NCI-H1417 treated with DMSO at 0.1 percent for 48 hours (cell line): ENCODE data around the gene KCNJ5.
"Not testable (repeated sequence)": the region's sequence is repeated elsewhere in the genome, so short reads cannot be mapped to it uniquely, and the experiment has no call there.

Experiments
- DNase-seq: peaks from one replicate; lab custom pipeline; 2025; lab: John Stamatoyannopoulos, UW

The KCNJ5 gene

GRCh38 chr11:128913806-128914205 is 22.6 kb downstream of the KCNJ5 start:
- DNase-seq = no peak

DNA sequence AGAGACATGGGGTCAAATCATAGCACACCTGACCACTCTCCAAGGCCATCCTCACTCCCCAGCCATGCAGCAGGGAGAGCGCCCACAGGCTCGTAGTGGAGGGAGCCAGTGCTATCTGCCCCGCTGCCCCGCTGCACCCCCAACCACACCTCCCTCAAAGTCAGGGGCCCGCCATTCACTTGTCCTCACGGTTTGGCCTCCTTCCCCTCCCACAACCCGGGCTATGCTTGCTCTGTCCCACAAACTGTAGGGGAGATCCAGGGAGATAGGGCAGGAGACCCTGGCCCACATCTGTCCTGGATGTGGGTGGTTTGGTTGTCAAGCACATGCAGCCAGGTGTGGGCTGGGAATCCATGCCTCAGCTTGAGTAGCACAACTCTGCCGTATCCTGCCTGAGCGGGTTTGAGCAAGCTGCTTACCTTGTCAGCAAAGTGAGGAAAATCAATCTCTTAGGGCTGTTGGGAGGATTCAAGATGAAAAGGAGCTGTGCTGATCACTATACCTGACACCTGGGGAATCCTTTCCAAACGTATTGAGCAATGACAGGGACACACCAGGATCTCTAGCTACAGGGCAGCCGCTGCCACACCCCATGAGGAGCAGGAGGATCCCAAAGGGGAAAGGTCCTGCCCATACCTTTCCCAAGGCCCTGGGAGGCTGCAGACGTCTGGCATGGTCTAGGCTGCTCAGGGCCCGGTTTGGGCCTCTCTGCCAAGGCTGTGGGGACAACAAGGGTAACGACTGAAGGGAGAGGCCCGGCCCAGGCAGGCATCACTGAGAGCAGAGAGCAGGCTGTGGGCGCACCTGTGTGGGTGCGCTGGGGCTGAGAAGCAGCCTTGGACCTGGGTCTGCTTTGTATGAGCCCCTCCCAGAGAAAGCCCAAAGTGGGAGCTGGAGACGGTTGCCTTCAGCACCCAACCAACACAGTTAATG is 23.3 kb downstream of the KCNJ5 start:
- DNase-seq = no peak

DNA sequence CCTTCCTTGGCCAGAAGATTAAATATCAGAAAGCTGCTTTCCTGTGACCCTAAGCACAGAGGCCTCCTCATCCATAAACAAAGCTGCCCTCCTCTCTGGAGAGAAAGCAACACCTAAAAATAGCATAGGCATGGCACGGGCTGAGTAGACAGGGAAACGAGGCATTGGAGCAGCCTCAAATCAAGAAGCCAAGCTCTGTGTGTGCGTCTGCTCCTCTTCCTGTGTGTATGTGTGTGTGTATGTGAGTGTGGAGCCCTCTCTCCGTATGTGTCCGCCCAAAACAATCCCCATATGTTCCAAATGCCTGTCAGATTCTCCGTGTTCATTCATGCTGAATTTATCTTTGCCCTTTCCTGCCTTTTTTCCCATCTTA is 24.0 kb downstream of the KCNJ5 start:
- no peak for DNase-seq

GRCh38 chr11:128916037-128916572 is 24.9 kb downstream of the KCNJ5 start:
- no peak for DNase-seq

DNA sequence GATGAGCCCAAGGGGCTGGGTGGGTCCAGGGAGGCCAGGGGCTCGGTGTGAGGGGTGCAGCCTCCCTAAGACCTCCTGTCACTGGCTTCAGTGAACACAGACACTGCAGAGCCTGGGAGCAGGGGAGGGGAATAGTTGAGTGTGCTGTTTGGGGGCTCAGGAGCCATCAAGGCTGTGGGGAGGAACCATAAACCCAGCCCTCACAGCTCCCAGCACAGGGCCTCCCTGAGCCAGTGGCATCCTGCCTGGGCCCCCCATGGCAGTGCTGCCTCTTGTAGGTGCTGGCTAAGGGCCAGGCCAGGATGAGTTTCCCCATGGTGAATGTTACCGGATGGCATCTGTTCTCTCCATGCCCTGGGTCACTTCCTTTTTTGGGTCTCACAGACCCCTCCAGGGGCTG is 25.5 kb downstream of the KCNJ5 start:
- DNase-seq = no peak

GRCh38 chr11:128917144-128917724 is 26.1 kb downstream of the KCNJ5 start:
- no peak for DNase-seq

GRCh38 chr11:128919216-128919615 is 28.1 kb downstream of the KCNJ5 start:
- no peak for DNase-seq

GRCh38 chr11:128919635-128920034 is 28.5 kb downstream of the KCNJ5 start:
- DNase-seq = not testable (repeated sequence)

GRCh38 chr11:128920666-128921065 is 29.5 kb downstream of the KCNJ5 start:
- DNase-seq = no peak

- DNase-seq = no peak
Measured at GRCh38 chr11:128921793-128922192, 30.6 kb downstream of the KCNJ5 start.

GRCh38 chr11:128924104-128924503 is 32.9 kb downstream of the KCNJ5 start:
- no peak for DNase-seq

GRCh38 chr11:128924510-128925249 is 33.5 kb downstream of the KCNJ5 start:
- no peak for DNase-seq

DNA sequence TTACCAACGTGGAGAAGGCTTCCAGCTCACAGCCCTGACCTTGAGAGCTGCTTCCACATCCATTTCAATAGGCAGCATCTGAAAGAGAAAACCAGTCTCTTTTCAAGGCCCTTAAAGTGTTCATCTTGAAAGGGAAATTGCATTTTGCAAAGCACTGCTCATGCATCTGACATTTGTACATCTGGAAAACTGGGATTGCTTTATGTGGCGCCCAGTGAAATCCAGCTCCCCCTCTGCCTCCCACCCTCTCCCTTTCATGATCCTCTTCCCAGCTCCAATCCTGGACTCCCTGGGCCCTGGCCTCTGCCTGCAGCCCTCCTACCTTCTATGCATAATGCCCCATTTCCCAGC is 34.1 kb downstream of the KCNJ5 start:
- no peak for DNase-seq

DNA sequence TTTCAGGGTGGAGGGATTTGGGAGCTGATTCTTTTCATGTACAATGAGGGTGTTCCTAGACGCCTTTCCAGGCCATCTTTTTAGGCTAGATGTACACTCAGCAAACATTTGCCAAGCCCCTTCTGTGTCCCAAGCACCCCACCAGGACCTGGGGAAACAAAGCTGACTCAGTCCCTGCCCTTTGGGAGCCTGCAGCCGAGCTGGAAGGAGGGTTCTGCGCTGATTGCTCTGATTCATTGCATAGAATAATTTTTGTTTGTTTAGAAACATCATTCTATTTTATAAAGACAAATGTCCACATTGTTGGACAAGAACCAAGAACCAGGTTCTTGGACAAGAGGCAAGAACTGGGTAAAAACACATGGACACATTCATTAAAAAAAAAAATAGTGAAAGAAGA is 34.8 kb downstream of the KCNJ5 start:
- DNase-seq = no peak

DNA sequence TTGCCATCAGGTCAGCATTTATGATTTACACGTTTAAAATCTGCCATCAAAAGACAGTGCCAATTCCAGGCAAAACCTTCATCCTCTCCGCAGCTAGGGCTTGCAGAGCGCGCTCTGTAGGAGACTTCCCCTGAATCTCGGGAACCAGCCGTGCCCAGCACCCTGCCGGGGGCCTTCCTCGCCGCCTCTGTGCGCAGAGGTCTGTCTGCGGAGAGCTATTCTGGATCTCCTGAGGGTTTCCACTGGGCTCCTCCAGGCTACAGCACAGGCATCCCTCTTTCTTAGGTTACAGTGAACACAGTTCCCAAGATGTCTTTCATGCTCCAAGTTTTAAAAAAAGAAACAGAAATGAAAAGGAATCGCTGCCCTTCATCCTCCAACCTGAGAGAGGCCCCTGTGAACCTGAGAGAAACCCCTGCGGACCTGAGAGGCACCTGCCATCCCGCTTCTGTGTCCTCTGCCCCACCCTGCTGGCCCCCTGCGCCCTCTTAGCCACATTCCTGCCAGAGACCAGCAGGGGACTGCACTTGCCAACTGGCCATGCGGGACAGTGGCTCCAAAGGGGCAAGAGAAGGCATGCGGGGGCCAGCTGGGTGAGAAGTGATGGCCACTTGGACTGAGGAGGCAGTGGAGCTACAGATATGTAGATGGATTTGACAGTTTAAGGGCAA is 35.4 kb downstream of the KCNJ5 start:
- DNase-seq = no peak

DNA sequence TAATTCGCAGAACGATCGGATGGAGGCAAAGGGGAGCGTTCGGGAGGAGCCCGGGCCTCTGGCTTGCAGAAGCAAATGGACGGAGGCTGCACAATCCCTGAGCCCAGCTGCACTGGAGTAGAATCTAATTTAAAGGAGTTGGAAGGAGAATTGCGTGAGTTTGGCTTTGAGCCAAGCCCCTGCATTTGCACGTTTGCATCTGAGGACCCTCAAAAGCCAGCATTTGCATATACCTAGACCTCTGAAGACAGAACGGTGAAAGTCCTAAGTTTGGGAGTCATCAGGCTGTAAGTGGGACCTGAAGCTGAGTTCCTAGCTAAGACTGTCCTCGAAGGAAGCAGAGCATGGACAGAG is 35.9 kb downstream of the KCNJ5 start:
- no peak for DNase-seq

GRCh38 chr11:128927683-128928336 is 36.7 kb downstream of the KCNJ5 start:
- no peak for DNase-seq

DNA sequence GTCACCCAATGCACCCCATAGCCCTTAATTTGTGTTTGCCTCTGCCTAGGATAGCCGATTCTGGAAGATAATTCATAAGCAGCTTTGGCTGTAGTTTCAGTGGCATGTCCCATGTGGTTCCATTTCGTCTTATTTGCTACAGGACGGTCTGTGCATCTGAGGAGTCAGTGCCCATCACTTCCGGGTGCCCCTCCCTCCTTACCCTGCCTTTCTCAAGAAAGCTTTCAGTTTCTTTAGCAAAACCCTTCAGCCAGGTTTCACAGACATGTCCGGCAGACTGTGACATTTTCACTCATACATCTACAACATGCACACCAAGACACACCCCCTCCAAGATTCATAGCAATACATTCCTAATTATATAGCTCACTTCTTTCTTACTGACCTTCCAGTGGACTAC is 37.2 kb downstream of the KCNJ5 start:
- DNase-seq = no peak

GRCh38 chr11:128929468-128929867 is 38.3 kb downstream of the KCNJ5 start:
- DNase-seq = no peak

GRCh38 chr11:128929991-128930390 is 38.8 kb downstream of the KCNJ5 start:
- no peak for DNase-seq

- no peak for DNase-seq
Measured at GRCh38 chr11:128931066-128931465, 39.9 kb downstream of the KCNJ5 start.

- DNase-seq = no peak
Measured at GRCh38 chr11:128931668-128932067, 40.5 kb downstream of the KCNJ5 start.
